ENCODE measurements around the gene CKB. TPM values are rescaled to one million over a fixed set of nuclear protein-coding genes. Genes with fewer than 3 reads are reported as not detected.

The CKB gene
- polyA plus RNA-seq, 3 donors, result 0.76 to 12.5 (median 2.7) TPM

GRCh38 chr14:103555559-103556337, 33.1 kb upstream of the CKB start:
- H3K27ac Mint-ChIP-seq, result no peak overlapping the region
- peaks cover 10% of the 10 kb centered on the region for H3K4me1 Mint-ChIP-seq
- H3K36me3 Mint-ChIP-seq, result peaks cover 33 to 40% of the 10 kb centered on the region in 2 donors
- H3K9me3 Mint-ChIP-seq, result no peaks in the 10 kb centered on the region
- H3K4me3 Mint-ChIP-seq, result no peak overlapping the region
- Histone ChIP-seq H2AFZ (ENCODE audit: insufficient read depth, low read depth, low read length, poor library complexity, severe bottlenecking) (no peak overlapping the region), H3K27me3 (ENCODE audit: control insufficient read depth in 2 of 2, insufficient read depth in 2 of 2, low read length in 2 of 2) (no peaks in the 10 kb centered on the region), H3K27ac (ENCODE audit: low read depth in 1 of 2, low read length in 2 of 2) (no peak overlapping the region), H4K20me1 (ENCODE audit: insufficient read depth, low read length) (peaks cover 81% of the 10 kb centered on the region), H3K9ac (ENCODE audit: insufficient read depth, low read length, poor library complexity, severe bottlenecking) (no peak overlapping the region), H3K36me3 (replicated peaks in 1 of 2; ENCODE audit: control insufficient read depth in 1 of 2, insufficient read depth in 2 of 2, low read length in 2 of 2) (peaks cover 22 to 50% of the 10 kb centered on the region in 2 donors), H3K4me1 (ENCODE audit: control insufficient read depth in 1 of 2, insufficient read depth in 2 of 2, low read length in 2 of 2) (peaks cover 0 to 5% of the 10 kb centered on the region in 2 donors), H3K4me2 (replicated peaks; ENCODE audit: extremely low read depth, low read length, poor library complexity, severe bottlenecking) (no peak overlapping the region), H3K79me2 (ENCODE audit: insufficient read depth, low read length) (peaks cover 45% of the 10 kb centered on the region), H3K4me3 (replicated peaks in 1 of 3; ENCODE audit: low read depth in 2 of 3, low read length in 3 of 3) (no peak overlapping the region), H3K9me3 (replicated peaks in 1 of 2; ENCODE audit: control insufficient read depth in 1 of 2, insufficient read depth in 1 of 2, low read length in 2 of 2) (no peaks in the 10 kb centered on the region)
- WGBS (ENCODE audit: insufficient coverage), result 96% methylated on average over 9 of the region's 15 CpGs
- intact Hi-C loops (cut with micrococcal nuclease), result no loop called here
- no peak for TF ChIP-seq CTCF (IDR thresholded peaks at IDR 0.05)
- no peak for DNase-seq
- H3K27me3 Mint-ChIP-seq (ENCODE audit: low read depth in 3 of 3), result peaks cover 0 to 1% (median 0%) of the 10 kb centered on the region in 3 donors

- Histone ChIP-seq H3K9me3 (replicated peaks in 1 of 2; ENCODE audit: control insufficient read depth in 1 of 2, insufficient read depth in 1 of 2, low read length in 2 of 2) (no peaks in the 10 kb centered on the region), H3K4me2 (replicated peaks; ENCODE audit: extremely low read depth, low read length, poor library complexity, severe bottlenecking) (no peak overlapping the region), H2AFZ (ENCODE audit: insufficient read depth, low read depth, low read length, poor library complexity, severe bottlenecking) (no peak overlapping the region), H4K20me1 (ENCODE audit: insufficient read depth, low read length) (peaks cover 59% of the 10 kb centered on the region), H3K79me2 (ENCODE audit: insufficient read depth, low read length) (peaks cover 16% of the 10 kb centered on the region), H3K4me1 (ENCODE audit: control insufficient read depth in 1 of 2, insufficient read depth in 2 of 2, low read length in 2 of 2) (no peaks in the 10 kb centered on the region), H3K27ac (ENCODE audit: low read depth in 1 of 2, low read length in 2 of 2) (no peak overlapping the region), H3K27me3 (ENCODE audit: control insufficient read depth in 2 of 2, insufficient read depth in 2 of 2, low read length in 2 of 2) (no peaks in the 10 kb centered on the region), H3K9ac (ENCODE audit: insufficient read depth, low read length, poor library complexity, severe bottlenecking) (no peak overlapping the region), H3K4me3 (replicated peaks in 1 of 3; ENCODE audit: low read depth in 2 of 3, low read length in 3 of 3) (no peak overlapping the region), H3K36me3 (replicated peaks in 1 of 2; ENCODE audit: control insufficient read depth in 1 of 2, insufficient read depth in 2 of 2, low read length in 2 of 2) (peaks cover 2 to 22% of the 10 kb centered on the region in 2 donors)
- no peaks in the 10 kb centered on the region for H3K9me3 Mint-ChIP-seq
- peaks cover 7 to 15% of the 10 kb centered on the region in 2 donors for H3K36me3 Mint-ChIP-seq
- H3K4me3 Mint-ChIP-seq, result no peak overlapping the region
- peaks cover 0 to 1% (median 0%) of the 10 kb centered on the region in 3 donors for H3K27me3 Mint-ChIP-seq (ENCODE audit: low read depth in 3 of 3)
- peaks cover 2% of the 10 kb centered on the region for H3K4me1 Mint-ChIP-seq
- intact Hi-C loops (cut with micrococcal nuclease), result no loop called here
- no peak for TF ChIP-seq CTCF (IDR thresholded peaks at IDR 0.05)
- WGBS (ENCODE audit: insufficient coverage), result 97% methylated on average over 4 of the region's 11 CpGs
- peak overlapping the region in 1 of 7 donors; percentile 1 for H3K27ac Mint-ChIP-seq
- DNase-seq, result no peak
Observed at GRCh38 chr14:103552846-103553210, 30.2 kb upstream of the CKB start.
